GM18502 (cell line): ENCODE measurements around the gene TARBP1.
"Not testable (repeated sequence)": the region's sequence is repeated elsewhere in the genome, so short reads cannot be mapped to it uniquely, and the experiment has no call there.

ENCODE experiments used
- ATAC-seq: cut with Tn5 transposase; IDR thresholded peaks from one replicate; pipeline ENCODE4 v1.9.1; 2021; ENCODE audit warnings: mild to moderate bottlenecking; ENCODE audit not compliant: unreplicated experiment, poor library complexity

The TARBP1 gene

DNA sequence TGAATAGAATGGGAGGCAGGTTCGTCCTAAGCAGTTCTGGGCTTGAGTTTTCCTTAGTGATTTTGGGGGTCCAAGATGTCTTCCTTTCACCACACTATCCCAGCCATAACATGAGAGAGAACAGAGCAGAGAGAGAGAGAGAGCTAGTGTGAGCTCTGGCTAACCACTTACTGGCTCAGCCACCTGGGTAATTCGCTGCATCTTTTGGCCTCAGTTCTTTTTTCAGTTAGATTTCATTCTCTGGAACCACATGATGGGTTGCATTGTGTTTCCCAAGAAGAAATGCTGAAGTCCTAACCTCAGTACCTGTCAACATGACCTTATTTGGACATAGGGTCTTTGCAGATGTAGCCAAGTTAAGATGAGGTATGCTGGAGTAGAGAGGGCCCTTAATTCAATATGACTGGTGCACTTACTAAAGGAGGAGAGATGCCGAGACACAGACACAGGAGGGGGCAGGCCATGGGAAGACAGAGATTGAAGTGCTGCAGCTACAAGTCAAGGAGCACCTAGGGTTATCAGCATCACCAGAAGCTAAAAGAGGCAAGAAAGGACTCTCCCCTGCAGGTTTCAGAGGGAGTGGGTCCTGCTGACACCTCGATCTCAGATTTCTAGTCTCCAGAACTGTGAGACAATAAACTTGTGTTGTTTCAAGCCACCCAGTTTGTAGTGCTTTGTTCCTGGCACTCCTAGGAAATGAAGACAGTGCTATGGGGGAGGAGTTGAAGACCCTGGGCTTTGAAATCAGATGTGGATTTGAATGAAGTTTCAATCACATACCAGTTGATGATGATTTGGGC is 26.2 kb upstream of the TARBP1 start:
- ATAC-seq, result no peak

DNA sequence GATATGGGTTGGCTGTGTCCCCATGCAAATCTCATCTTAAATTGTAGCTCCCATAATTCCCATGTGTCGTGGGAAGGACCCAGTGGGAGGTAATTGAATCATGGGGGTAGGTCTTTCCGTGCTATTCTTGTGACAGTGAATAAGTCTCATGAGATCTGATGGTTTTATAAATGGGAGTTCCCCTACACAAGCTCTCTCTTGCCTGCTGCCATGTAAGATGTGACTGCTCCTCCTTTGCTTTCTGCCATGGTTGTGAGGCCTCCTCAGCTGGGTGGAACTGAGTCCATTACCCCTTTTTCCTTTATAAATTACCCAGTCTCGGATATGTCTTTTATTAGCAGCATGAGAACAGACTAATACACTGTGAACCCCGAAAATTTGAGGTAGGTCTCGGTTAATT is 25.3 kb upstream of the TARBP1 start:
- ATAC-seq, result not testable (repeated sequence)

GRCh38 chr1:234503193-234504050 is 24.4 kb upstream of the TARBP1 start:
- ATAC-seq, result no peak

- no peak for ATAC-seq
Measured at GRCh38 chr1:234502785-234503184, 23.8 kb upstream of the TARBP1 start.

- ATAC-seq, result no peak
Measured at GRCh38 chr1:234500269-234500668, 21.3 kb upstream of the TARBP1 start.

DNA sequence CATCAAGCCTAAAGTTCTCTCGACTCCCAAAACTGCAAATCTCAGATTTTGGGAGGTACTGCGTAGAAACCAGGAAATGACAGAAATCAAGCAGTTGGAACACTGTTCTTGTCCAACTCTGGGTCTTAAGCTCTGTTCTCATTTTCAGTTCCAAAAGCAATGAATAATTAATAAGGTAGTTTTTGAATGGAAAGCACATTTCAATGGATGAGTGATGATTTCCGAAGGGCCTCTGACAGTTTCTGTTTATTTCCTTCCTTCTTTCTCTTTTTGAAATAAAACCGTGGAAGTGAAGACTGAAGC is 20.9 kb upstream of the TARBP1 start:
- no peak for ATAC-seq

GRCh38 chr1:234499119-234499942 is 20.4 kb upstream of the TARBP1 start:
- peak; percentile 45 for ATAC-seq

DNA sequence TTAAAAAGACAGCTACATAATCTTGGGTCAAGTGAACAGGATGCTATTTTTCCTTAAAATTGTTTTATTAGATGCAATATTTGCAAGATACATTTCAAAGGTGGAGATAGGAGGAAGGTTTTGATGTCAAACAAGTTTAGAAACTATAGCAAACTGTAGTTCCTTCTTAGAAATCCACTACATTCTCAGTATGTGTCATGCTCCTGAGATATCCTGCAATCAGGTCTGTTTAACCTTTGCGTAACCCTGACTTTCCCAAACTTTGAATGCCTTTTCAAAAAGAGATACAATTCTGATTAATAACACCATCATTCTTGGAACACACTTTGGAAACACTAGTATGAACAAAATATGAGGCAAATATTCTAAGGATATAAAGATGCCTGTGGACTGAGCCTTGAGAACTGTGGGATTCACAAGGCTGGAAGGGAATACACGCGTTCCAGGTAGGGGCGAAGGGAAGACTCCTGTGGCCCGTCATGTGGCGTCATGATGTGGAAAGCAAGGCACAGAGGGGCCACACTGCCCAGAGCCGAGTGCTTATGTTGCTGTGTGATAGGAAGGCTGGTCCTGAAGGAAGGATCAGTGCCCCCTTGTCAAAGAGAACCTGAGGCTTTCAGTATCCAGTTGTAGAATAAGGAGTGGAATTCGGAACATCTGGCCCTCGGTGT is 19.6 kb upstream of the TARBP1 start:
- ATAC-seq, result no peak

- ATAC-seq, result no peak
Measured at GRCh38 chr1:234497589-234497988, 18.6 kb upstream of the TARBP1 start.

DNA sequence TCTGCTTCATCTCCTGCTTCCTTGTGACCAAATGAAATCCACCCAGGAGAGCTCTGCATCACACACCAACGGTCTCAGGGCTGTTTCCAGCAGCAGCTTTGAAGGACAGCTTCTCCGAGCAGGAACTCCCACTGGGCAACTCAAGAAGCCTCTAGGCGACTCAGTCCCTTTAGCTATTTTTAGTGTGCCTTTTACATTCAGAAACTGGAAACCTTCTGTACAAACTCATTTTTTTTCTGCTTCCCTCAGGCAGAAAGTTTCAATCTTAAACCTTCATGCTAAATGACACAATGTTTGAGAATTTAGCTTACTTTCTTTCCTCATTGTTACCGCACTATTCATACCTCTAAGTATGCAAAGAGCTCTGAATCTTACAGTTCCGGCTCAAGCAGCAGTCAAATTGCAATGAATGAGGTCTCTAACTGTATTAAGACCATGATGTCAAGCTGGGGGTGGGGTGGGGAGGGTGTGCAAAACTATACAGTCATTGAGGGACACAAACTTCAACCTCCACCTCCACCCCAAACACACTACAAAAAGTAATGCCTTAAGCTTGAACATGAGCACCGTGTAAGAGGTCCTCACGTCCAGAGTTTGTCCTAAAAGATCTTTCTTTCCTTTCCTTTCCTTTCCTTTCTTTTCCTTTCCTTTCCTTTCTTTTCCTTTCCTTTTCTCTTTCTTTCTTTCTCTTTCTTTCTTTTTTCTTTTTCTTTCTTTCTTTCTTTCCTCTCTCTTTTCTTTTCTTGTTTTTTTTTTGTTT is 16.4 kb upstream of the TARBP1 start:
- ATAC-seq, result peak; percentile 80

DNA sequence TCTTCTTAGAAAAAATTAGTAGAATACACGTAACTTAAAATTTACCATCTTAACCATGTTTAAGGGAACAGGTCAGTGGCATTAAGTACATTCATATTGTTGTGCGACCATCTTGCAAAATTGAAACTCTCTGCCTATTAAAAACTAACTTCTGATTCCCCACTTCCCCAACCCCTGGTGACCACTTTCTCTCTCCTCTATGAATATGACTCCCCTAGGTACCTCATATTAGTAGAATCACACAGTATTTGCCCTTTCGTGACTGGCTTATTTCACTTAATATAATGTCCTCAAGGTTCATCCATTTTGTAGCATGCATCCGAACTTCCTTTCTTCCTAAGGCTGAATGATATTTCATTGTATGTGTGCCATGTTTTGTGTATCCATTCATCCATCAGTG is 15.1 kb upstream of the TARBP1 start:
- ATAC-seq, result no peak

DNA sequence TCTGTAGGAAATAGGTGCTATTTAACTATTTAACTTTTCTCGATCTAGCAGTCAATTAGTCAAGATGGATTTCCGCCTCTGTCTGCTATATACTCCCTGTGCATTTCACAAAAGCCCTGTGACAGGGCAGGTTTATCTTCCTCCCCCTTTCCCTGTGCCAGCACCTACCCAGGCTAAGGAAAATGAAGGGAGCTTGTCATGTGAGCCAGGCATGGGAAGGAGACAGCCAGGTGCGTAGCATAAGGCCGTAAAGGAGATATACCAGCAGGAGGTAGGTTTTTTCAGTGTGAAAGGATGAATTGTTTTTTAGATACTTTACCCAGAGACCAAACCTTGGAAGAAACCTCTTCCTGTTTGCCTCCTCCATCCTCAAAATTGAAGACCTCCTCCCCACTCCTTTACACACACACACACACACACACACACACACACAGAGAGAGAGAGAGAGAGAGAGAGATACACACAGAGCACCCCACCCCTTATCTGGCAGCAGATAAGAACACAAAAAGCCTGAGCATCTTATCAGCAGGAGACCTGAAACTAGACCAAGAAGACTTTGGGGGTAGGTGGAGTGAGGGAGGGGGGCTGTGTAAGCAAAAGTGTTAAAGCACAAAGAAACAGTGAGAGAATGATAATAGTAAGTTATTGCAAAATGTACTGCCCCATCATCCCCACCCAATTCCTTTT is 12.0 kb upstream of the TARBP1 start:
- no peak for ATAC-seq

GRCh38 chr1:234489698-234490077 is 10.7 kb upstream of the TARBP1 start:
- ATAC-seq, result no peak

DNA sequence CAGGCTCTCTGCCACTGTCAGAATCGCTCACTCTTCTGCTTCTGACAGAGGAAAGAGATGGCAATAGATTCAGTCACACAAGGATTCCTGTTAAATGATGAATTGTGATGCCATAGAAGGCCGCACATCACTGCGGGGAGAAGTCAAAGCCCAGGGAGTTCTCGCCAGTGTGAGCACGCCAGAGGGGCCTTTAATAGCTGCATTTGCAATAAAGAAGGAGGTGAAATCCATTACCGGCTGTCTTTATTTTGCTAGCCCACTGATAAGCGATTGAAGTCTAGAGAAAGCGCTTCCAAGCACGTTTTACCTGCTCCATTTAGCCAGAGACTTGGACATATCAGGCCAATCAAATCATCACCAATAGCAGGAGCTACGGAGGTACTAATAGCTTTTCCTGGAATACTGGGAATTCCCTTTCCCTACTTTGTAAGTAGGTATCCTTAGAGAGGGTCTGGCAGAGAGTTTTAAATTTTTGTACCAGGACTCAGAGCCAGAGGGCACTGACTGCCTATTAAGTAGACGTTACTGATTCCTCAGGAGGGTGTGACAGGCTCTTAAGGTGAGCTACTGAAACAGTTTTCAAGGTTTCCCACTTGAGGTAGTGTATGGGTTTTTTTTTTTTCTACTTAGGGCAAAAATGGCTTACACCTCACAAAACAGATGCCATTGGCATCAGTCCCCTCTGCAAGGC is 10.2 kb upstream of the TARBP1 start:
- no peak for ATAC-seq

DNA sequence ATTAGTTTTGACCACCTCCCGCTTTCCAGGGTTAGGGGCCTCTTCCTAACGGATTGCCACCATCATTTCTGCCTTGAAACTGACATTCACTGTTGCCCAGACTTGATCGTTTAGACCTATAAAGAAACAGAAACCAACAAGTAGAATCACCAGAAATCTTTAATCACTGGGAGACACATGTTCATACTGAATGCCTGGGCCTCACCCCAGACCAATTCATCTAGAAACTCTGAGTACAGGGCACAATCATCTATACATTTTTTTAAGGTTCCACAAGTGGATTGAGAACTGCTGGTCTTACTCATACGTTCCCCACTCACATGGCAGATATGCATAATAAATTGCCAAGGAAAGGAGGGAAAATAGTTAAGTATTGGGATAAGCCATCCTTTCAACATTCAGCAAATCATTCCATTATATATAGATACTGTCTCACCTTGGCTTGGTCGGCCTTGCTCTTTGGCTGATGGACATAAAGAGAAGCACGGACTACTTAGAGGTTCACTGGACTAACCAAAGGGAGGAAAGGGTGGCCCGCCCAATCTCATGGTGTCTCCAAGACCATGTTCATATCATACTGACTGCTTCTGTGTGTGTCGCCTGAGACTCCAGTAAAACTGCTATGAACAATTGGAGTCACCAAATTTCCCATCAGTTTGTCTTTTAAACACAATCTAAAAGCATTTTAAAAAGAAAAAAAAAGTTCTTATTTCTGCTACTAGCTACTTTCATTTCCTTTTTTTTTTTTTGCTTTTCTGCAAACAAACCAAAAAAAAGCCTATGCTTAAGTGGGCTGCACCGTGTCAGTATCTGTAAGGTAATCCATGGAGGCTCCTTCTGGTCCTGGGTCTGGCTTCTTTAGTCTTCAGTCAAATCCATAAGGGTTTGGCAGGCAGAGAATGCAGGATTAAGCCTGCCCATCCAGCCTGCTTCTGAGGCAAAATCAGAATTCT is 9.4 kb upstream of the TARBP1 start:
- ATAC-seq, result peak; percentile 57

DNA sequence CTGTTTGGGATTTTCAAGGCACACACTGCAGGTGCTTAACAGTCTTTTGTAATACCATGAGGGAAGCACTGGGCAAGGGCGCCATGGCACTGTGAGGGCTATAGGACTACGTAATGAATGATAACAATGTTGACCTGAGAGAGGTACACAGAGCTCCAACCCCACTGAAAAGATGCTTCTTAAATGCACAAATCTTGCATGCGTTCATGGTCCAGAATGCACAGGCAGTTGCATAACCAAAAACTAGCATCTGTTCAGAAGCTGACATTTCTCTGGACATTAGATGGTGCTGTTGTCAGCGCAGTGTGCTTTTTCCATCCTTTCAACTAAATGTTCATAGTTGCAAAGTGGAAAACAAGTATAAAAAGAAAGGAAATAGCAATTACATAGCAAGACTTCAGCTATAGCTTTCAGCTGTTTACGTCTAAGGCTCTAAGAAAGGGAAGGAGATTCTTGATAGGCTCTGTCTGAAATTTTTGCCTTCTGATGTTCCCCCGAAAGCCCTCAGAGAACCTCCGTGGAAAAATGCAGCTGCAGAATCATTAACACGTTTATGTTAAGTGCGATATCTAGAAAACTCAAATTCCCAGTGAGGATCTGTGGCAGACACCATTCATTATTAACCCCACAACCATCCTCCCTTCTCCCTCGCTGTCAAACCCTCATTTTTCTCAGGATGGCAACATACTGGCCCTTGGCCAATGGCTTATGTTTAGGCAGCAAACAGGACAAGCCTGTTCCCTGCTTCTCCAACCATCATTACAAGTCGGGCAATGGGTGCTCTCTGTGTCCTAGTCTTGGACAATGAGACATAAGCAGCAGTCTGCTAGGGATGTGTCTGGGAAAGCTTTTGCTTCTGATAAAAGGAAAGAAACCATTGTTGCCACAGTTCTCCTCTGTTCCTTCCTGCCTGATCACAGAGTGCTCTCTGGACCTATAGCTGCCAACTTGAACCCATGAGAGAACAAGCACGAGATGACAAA is 8.2 kb upstream of the TARBP1 start:
- no peak for ATAC-seq
